Transverse colon (tissue), 4 donors: ENCODE data around the gene ZDHHC3. TPM values are rescaled to one million over a fixed set of nuclear protein-coding genes. Genes with fewer than 3 reads are reported as not detected.

Experiments used
- DNase-seq: peaks from one replicate; pipeline ENCODE4 v3.0.0-alpha.2; 2019
- H3K27ac ChIP-seq, 4 donors: fragments of 200-600 bp; sonication (generic); 2 replicates each; pipeline ENCODE4 v1.5.1; 2016 to 2018; ENCODE audit warnings: inconsistent platforms in 4 of 4
- H3K27me3 ChIP-seq: fragments of 200-600 bp; sonication (generic); 2 replicates; pipeline ENCODE4 v1.5.1; 2017; ENCODE audit warnings: inconsistent platforms
- H3K36me3 ChIP-seq, 4 donors: fragments of 200-600 bp; sonication (generic); 2 replicates each; pipeline ENCODE4 v1.5.1; 2017 to 2019; ENCODE audit warnings: inconsistent platforms in 4 of 4
- H3K4me1 ChIP-seq, 4 donors: fragments of 200-600 bp; sonication (generic); 2 replicates each; pipeline ENCODE4 v1.5.1; 2017 to 2020; ENCODE audit warnings: inconsistent platforms in 4 of 4
- H3K4me3 ChIP-seq, 4 donors: fragments of 200-600 bp; sonication (generic); 1 replicate in 1 of 4; 2 replicates in 3 of 4; pipeline versions ENCODE4 v1.5.1 to v1.6.1; 2017 to 2019; ENCODE audit warnings: inconsistent platforms in 4 of 4
- H3K9me3 ChIP-seq, 2 donors: fragments of 200-600 bp; sonication (generic); 2 replicates each; pipeline ENCODE4 v1.5.1; 2017 to 2019; ENCODE audit warnings: inconsistent platforms in 2 of 2
- CTCF ChIP-seq, 5 experiments: fragments of 200-600 bp in 3 of 5; fragments of 450-650 bp in 2 of 5; sonication (generic) in 3 of 5; IDR thresholded peaks; 1 replicate in 2 of 5; 2 replicates in 3 of 5; pipeline ENCODE4 v1.5.1; 2016 to 2017; ENCODE audit warnings: antibody characterized with exemption in 5 of 5, inconsistent platforms in 3 of 5, mild to moderate bottlenecking in 2 of 5, moderate library complexity in 1 of 5
- EP300 ChIP-seq: sonication (generic); formaldehyde crosslinking; IDR thresholded peaks from one replicate; pipeline ENCODE4 v1.6.1; 2017; ENCODE audit warnings: antibody characterized with exemption, low read depth
- POLR2A ChIP-seq: fragments of 450-650 bp; IDR thresholded peaks from one replicate; pipeline ENCODE4 v1.6.1; 2016; ENCODE audit warnings: antibody characterized with exemption, mild to moderate bottlenecking, moderate library complexity
- POLR2AphosphoS5 ChIP-seq, 3 donors: sonication (generic); formaldehyde crosslinking; IDR thresholded peaks; one replicate each; pipeline ENCODE4 v1.6.1; 2016; ENCODE audit warnings: antibody characterized with exemption in 3 of 3
- WGBS, 2 donors: methylation state at CpG; one replicate each; pipeline ENCODE4 v1.1.5; 2018; ENCODE audit warnings: low coverage in 1 of 2; 5-methylcytosine and 5-hydroxymethylcytosine counted together
- in situ Hi-C, 4 donors: fragments of 200-750 bp; cut with MboI; loops; one replicate each; pipeline versions ENCODE4 v1.15.0 to v1.15.1; 2017; ENCODE audit warnings: low sequenced_read_pairs in 3 of 4, low pct_ligation_motif_present in 1 of 4, low pct_unique_long_range_greater_than_20kb in 1 of 4
- intact Hi-C: fragments of 100-400 bp; cut with DNase I; formaldehyde crosslinking; loops from one replicate; pipeline ENCODE4 v1.15.1; 2023; ENCODE audit warnings: low total_unique reads
- total RNA-seq, 4 donors: library from RNA; depleted of rRNA; stranded (reverse); fragments of >200 nt; gene quantifications; one replicate each; pipeline ENCODE4 v1.1.0, GENCODE V29; 2016

ZDHHC3 gene
- total RNA-seq, 4 donors from 2014 or later: 142 to 258 (median 170) TPM

GRCh38 chr3:44983484-44983941, 7.5 kb upstream of the ZDHHC3 start:
- in situ Hi-C loops: no loop called here
- no peak overlapping the region for H3K27ac ChIP-seq
- H3K4me1 ChIP-seq: peaks cover 0 to 14% (median 7%) of the 10 kb centered on the region in 4 donors
- intact Hi-C loops: no loop called here
- WGBS, 2 donors: 69% methylated on average over 1 of the region's 1 CpG; no CpG with 5 or more reads in 1 of the 2 donors
- H3K27me3 ChIP-seq: no peaks in the 10 kb centered on the region
- H3K9me3 ChIP-seq: no peaks in the 10 kb centered on the region
- no peaks in the 10 kb centered on the region for H3K36me3 ChIP-seq
- TF ChIP-seq EP300 (no peak), POLR2A (no peak), POLR2AphosphoS5 (IDR thresholded peaks at IDR 0.05) (no peak), CTCF (IDR thresholded peaks at IDR 0.05) (no peak)
- no peak overlapping the region for H3K4me3 ChIP-seq
- DNase-seq: no peak

- Histone ChIP-seq H3K4me1 (peaks cover 0 to 14% (median 10%) of the 10 kb centered on the region in 4 donors), H3K9me3 (no peaks in the 10 kb centered on the region), H3K27ac (no peak overlapping the region), H3K27me3 (no peaks in the 10 kb centered on the region), H3K36me3 (no peaks in the 10 kb centered on the region), H3K4me3 (no peak overlapping the region)
- TF ChIP-seq CTCF (IDR thresholded peaks at IDR 0.05) (no peak), POLR2AphosphoS5 (IDR thresholded peaks at IDR 0.05) (no peak), POLR2A (no peak), EP300 (no peak)
- in situ Hi-C loops (no loop called here), intact Hi-C loops (no loop called here)
- 94% methylated on average over 3 of the region's 3 CpGs; no CpG with 5 or more reads in 1 of the 2 donors for WGBS, 2 donors
- no peak for DNase-seq
These were observed 6.8 kb upstream of the ZDHHC3 start for GRCh38 chr3:44982817-44983216.

GRCh38 chr3:44981751-44982150, 5.8 kb upstream of the ZDHHC3 start:
- in situ Hi-C loops: no loop called here
- WGBS, 2 donors: 76 to 80% methylated on average over 4 of the region's 4 CpGs
- TF ChIP-seq POLR2AphosphoS5 (IDR thresholded peaks at IDR 0.05) (no peak), POLR2A (no peak), EP300 (no peak), CTCF (IDR thresholded peaks at IDR 0.05) (no peak)
- DNase-seq: no peak
- Histone ChIP-seq H3K9me3 (no peaks in the 10 kb centered on the region), H3K27ac (no peak overlapping the region), H3K27me3 (no peaks in the 10 kb centered on the region), H3K36me3 (no peaks in the 10 kb centered on the region), H3K4me3 (no peak overlapping the region), H3K4me1 (peaks cover 0 to 23% (median 18%) of the 10 kb centered on the region in 4 donors)
- intact Hi-C loops: no loop called here

- Histone ChIP-seq H3K4me1 (peaks cover 0 to 26% (median 19%) of the 10 kb centered on the region in 4 donors), H3K27ac (no peak overlapping the region), H3K36me3 (no peaks in the 10 kb centered on the region), H3K4me3 (no peak overlapping the region), H3K9me3 (no peaks in the 10 kb centered on the region), H3K27me3 (no peaks in the 10 kb centered on the region)
- intact Hi-C loops: no loop called here
- 95 to 100% methylated on average over 1 of the region's 1 CpG for WGBS, 2 donors
- no peak for DNase-seq
- TF ChIP-seq CTCF (IDR thresholded peaks at IDR 0.05): no peak
- no peak for TF ChIP-seq POLR2AphosphoS5 (IDR thresholded peaks at IDR 0.05)
- TF ChIP-seq POLR2A: no peak
- TF ChIP-seq EP300: no peak
- in situ Hi-C loops: no loop called here
These were observed 5.2 kb upstream of the ZDHHC3 start for GRCh38 chr3:44981220-44981619.
